Activated naive CD4-positive, alpha-beta T cell (primary cell): ENCODE measurements around the gene C22orf31.
A peak's percentile ranks its signal among the peaks of the same experiment; 100 is the strongest.
"Not testable (repeated sequence)": the region's sequence is repeated elsewhere in the genome, so short reads cannot be mapped to it uniquely, and the experiment has no call there.

Experiments
- DNase-seq, 4 experiments: peaks; one replicate each; lab custom pipeline; 2025; lab: John Stamatoyannopoulos, UW

The C22orf31 gene

DNA sequence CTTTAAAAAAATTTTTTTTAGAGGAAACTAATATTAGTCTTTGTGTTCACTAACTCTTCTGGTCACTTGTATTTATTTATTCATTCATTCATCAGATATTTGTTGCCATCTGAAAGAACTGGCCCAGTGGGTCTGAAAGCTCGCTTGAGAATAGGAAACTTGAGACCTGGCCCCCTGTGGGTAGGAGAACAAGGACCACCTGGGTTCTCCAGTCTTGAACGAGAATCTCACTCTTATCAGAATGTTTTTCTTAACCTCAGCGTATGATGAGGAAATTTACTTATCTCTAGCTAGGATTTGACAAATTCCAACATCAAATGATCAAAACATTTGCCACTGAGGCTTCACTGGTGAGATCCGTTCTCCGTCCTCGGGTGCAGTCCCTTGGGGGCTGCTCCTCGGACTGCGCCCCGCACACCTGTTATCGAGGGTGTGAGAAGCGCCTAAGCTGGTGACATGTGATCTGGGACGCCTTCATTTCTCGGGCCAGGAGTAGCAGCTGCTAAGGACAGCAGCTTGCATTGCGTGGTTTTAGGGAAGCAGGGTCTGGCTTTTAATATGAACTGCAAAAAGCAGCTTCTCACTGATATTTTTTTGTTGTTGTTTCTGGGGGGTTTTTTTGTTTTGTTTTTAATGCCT lies 6.3 kb downstream of the C22orf31 start:
- no peak for DNase-seq

DNA sequence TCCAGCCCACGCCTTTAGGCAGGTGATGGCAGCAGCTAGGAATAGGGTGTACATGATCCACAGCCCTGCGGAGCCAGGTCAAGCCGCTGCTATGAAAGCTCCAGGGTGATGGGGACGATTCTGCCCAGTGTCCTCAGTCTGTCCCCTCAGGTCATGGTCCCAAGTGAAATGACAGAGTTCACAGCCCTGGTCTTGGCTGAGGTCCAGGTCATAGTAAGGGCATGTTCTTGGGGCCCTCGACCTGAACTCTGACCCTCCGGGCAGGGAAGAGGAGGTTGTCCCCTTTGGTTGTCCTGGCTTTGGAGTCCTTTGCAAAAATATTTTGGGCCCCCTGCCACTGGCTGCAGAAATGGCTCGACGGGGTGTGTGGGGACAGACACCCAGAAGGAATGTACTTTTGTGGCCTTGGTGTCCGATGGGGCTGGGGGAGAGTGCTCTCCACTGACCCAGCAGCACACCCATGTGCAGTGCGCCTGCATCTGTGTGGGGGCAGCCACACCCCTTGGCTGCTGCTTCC lies 7.3 kb downstream of the C22orf31 start:
- no peak for DNase-seq

DNA sequence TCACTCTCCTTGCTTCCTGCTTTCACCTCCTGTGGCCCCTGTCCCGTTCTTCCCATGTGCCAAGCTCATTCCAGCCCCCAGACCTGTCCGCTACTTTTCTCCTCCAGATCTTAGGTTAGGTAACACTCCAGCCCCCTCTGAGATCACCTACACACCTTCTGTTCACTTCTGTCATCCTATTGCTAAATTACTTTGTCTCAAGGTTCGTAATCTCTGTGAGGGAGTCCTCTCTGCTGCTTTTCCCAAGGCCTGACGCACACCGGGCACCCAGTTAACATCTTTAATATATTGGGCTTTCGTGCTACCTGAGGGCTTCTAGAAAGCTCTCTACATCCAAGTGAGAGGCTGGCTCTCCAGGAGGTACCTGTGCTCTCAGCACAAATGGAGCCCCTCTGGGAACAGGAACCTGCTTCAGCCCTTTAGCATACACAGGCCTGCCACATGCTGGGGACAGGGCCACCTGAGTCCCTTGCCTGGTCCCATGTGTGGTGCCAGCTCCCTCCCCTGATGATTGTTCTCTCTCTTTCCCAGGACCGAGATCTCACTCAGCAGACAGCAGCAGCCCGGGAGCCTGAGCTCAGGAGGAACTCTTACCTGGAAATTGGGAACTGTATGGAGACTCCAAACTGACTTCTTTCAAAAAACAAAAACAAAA lies 8.5 kb downstream of the C22orf31 start:
- DNase-seq = no peak

DNA sequence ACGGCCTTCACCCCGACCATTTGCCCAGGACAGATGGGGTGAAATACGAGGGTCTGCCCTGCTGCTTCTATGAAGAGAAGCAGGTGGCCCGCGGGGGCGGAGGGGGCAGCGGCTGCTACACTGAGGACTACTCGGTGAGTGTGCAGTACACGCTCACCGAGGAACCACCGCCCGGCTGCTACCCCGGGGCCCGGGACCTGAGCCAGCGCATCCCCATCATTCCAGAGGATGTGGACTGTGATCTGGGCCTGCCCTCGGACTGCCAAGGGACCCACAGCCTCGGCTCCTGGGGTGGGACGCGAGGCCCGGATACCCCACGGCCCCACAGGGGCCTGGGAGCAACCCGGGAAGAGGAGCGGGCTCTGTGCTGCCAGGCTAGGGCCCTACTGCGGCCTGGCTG lies 11.2 kb downstream of the C22orf31 start:
- no peak for DNase-seq

DNA sequence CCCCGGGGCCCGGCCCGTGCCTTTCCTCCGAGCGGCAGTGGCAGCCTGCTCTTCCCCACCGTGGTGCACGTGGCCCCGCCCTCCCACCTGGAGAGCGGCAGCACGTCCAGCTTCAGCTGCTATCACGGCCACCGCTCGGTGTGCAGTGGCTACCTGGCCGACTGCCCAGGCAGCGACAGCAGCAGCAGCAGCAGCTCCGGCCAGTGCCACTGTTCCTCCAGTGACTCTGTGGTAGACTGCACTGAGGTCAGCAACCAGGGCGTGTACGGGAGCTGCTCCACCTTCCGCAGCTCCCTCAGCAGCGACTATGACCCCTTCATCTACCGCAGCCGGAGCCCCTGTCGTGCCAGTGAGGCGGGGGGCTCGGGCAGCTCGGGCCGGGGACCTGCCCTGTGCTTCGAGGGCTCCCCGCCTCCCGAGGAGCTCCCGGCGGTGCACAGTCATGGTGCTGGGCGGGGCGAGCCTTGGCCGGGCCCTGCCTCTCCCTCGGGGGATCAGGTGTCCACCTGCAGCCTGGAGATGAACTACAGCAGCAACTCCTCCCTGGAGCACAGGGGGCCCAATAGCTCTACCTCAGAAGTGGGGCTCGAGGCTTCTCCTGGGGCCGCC lies 11.9 kb downstream of the C22orf31 start:
- DNase-seq = no peak

DNA sequence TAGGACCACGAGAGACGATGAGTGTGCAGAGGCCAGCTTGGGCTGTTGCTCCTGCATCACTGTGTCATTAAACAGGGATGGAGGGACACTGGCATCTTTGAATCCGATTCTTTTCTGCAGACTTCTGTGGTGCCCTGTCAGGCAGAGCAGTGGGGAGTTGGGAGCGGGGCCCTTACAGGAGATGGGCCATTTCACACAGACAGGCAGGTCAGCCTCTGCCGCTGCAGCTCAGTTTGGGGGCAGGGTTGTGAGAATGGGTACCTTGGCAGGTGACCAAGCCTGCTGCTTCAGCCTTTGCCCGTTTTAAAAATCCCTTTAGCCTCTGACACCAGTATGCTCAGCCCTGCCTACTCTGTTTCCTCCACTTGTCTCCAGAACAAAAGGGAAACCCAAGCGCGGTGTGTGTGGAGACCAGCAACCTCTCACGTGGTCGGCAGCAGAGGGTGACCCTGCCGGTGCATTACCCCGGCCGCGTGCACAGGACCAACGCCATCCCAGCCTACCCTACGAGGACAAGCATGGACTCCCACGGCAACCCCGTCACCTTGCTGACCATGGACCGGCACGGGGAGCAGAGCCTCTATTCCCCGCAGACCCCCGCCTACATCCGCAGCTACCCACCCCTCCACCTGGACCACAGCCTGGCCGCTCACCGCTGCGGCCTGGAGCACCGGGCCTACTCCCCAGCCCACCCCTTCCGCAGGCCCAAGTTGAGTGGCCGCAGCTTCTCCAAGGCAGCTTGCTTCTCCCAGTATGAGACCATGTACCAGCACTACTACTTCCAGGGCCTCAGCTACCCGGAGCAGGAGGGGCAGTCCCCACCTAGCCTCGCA lies 12.6 kb downstream of the C22orf31 start:
- DNase-seq = no peak

DNA sequence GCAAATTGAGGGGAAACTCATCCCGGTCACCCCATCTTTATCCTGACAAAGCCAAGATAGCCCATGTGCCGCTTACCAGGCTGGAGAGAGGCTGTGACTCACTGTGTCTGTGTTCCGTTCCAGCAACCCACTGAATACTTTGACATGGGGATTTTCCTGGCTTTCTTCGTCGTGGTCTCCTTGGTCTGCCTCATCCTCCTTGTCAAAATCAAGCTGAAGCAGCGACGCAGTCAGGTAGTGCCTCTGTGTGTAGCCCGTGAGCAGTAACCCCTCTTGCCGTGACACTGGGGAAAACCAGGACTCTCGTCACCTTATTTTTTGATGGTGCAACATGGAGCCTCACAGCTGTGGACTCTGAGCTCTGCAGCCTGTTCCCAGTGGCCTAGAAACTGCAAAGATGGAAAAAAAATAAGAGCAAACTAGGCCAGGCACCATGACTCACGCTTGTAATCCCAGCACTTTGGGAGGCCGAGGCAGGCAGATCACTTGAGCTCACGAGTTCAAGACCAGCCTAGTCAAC lies 16.9 kb downstream of the C22orf31 start:
- no peak for DNase-seq

DNA sequence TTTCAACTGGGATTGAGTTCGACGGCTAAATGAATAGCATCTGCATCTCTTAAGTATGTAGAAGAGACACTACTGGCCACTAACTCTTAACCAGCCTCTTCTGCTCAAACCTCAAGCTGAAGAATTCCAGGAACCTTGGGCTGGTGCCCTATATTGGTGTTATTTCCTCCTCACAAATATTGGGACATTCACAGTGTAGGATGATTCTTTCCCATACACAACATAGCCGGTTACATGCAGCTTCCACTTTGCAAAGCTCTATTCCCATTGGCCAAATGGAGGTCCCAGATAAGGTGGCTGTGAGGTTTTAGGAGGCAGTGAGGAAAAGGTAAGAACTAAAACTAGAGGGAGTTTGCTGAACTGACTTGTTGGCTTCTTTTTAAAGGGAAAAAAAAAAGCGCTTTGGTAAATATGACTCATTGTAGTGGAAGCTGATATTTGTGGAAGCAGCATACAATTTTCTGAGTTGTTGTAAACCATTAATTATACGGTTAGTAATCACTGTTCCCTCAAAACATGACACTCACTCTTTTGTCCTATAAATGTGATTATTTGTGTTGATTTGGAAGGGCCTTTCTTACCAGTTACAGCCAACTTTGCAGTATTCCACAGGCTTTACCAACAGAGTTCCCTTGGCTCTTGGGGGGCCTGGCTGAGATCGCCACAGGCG lies 17.6 kb downstream of the C22orf31 start:
- no peak for DNase-seq

DNA sequence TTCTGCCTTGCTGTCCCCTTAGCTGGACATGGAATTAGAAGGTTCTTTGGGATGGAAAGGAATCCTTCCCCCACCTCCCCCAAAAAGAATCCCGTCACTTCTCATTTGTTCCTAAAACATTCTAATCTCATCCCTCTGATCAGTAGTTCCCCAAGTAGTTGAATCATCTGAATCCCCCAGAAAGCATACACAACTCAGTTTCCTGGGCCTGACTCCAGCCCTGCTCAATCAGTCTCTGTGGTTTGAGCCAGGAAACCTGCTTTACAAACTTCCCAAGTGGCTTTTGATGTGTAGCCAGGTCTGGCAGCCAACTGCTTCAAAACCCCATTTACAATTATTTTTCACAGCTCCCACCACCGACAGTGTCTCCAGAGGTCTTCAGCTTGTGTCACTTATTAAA lies 20.2 kb downstream of the C22orf31 start:
- no peak for DNase-seq

DNA sequence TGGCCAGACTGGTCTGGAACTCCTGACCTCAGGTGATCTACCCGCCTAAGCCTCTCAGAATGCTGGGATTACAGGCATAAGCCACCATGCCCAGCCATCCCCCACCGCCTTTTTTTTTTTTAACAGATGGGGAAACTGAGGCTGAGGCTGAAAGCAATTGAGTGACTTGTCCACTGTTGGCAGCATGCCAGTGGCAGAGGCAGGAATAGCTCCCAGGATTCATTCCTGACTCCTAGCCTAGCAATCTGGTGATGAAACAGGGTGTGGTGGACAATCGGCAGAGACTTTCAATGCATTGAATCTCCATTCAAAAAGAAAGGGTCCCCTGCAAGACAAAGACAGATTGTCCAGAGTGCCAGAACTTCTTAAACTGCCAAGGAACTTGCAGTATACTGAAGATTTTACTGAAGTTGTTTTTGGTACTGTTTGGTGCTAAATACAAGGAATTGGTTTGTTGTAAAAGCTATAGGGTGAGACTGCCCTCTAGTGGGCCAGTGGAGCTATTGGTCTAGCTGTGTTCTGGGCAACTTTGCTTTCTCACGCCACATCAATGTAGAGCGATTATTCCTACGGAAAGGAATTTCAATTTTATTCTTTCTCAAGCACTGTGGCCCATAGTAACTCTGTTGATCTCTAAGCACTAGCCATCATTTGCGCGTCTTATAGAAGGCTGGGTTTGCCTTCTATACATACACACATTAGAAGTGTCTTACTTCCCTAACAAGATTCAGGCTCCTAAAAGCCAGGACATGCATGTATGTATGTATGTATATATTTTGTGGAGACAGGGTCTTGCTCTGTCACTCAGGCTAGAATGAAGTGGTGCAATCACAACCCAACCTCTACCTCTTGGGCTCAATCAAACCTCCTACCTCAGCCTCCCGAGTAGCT lies 21.0 kb downstream of the C22orf31 start:
- peak in 3 of 4 experiments; percentile 6 to 33 (median 19) for DNase-seq

DNA sequence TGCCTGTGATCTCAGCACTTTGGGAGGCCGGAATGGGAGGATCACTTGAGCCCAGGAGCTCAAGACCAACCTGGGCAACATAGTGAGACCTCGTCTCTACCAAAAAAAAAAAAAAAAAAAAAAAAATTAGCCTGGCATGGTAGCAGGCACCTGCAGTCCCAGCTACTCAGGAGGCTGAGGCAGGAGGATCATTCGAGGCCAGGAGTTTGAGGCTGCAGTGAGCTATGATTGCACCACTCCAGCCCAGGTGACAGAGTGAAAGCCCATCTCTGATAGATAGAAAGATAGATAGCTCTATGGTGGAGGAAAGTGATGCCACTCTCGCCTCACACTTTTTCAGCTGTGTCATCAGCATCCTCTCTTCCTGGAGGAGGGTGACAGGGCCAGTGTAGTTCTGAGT lies 21.9 kb downstream of the C22orf31 start:
- not testable (repeated sequence) for DNase-seq

DNA sequence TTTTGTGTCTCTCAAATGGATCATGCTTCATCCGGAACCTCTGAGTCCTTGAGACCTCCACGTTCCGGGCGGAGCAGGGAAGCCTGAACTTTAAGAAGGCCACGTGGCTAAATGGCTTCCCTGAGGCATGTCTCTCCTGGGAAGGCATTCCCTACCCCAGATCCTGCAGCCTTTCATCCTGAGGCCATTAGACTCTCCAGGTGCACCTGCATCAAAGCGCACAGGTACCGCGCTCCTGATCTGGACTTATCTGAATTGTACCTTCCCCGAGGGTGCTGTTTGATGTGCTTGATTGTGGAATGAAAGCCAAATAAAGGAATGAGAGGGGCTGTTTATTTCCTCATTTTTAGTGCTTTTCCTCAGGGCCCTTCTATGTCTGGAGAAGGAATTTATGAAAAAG lies 22.5 kb downstream of the C22orf31 start:
- no peak for DNase-seq

DNA sequence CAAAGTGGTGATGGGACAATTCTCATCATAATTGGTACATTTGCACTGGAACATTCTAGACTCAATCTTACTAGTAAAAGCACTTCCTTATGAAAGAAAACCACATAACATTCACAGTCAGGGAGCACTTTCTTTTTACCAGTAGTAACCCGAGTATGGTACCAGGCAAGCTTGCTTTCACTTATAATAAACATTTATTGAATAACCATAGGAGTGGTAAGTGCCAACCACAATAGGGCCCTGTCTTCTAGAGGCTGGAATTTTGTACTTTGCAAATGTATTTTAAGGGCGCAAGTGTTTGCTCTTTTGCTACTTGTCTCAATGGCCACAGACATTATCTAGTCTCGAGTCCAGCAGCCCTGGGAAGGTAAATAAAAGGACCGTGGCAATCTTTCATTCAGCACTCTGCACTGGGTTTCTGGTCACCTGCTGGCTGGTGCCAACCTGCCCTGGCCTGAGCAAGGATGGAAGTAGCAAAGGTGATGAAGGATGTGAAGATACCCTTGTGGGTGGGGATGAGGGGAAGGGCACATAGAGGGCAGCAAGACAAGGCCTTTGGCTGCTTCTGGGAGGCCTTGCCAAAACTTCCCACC lies 24.2 kb downstream of the C22orf31 start:
- no peak for DNase-seq

DNA sequence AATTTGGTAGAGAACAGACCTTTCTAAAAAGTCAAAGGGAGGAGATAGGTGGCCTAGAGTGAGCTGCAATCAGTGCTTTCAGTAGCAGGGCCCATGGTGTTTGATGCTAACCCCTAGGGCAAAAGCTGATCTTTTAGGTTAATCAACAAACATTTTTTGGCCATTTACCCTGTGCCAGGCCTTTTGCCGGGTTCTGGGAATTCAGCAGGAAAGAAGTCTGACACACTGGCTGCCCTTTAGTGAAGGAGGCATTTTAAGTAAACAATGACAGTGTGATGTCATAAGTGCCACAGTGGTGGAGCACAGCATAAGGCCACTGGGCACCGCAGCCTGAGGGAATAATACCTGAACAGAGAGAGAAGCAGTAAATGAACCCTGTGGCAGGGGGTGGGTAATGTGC lies 29.0 kb downstream of the C22orf31 start:
- no peak for DNase-seq

DNA sequence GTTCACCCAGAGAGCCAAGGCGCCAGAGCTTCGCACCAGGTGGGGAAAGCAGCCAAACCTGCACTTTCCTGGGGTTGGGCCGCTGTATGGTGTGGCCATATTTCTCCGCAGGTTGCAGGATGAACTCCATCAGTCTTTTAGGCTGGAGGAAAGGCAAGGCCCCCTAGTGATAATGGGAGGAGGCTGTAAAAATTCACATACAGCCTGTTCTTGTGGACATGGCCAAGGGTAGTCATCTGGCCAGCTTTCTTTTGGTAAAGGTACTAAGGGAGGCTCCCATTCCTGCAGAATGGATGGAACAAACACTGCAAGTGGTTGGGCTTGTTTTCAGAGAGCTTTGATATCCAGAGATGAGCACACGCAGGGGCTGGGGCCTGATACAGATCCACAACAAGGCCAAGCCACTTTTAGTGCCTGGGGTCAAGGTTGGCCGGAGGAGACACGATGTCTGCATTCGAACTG lies 29.6 kb downstream of the C22orf31 start:
- no peak for DNase-seq

DNA sequence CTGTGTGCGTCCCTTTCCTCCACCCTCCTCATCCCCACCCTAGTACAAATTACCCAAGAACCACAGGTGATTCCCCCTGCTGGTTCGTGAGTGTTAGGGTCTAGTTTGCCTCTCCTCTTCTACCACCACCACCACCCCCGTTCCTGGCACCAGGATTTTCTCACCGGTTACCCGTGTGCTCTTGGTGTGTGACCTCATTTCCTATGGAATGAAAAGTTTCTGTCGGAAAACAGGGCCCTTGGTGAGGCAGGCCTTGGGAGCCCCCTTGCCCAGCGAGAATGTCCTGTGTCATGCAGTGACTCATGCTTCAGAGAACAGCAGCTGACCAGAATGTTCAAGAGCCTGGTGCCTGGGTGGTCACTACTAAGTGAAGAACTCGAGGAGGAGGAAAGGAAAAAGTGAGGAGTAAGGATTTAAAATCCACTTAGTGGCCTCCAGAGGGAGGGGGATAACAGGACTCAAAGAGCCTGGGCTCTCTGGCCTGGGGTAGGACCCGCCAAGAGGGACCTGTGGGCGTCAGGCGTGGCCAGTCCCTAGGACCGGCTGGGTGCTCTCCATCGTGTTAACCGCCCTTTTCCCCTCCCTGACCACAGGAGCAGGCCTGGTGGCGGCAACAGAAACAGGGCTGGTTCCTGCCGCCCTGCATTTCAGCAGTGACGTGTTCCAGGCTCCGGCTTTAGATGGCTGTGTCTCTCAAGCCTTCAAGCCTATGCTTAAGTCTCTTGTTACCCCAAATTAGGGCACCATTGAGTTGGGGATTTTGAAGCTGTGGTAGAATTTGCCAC lies 30.2 kb downstream of the C22orf31 start:
- no peak for DNase-seq

DNA sequence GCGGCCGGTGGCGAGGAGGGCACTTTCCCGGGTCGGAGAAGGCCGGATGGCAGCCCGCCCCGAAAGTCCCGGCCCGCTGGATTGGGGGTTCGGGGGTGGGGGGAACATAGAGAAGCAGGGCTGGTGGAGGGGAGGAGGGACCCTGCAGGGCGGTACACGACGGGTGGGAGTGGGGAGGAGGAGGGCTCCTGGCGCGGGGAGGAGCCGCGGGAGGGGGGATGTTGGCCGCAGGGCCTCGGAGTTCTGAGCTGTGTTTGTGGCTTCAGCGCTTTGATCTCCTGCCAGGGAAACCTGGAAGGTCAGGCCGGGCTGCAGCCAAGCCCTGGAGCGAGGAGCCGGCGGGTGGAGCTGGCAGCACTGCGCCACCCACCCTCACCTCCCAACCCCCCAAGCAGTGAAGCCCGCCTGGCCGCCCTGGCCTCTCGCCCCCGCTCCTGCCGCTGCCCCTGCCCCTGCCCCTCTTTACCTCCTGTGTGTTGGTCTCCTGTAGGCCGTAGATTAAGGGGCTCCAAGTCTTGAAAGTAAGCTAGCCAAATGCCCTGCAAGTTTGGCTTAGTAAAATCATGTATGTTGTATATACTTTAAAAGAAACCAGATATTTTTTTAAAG lies 30.9 kb downstream of the C22orf31 start:
- DNase-seq = no peak

DNA sequence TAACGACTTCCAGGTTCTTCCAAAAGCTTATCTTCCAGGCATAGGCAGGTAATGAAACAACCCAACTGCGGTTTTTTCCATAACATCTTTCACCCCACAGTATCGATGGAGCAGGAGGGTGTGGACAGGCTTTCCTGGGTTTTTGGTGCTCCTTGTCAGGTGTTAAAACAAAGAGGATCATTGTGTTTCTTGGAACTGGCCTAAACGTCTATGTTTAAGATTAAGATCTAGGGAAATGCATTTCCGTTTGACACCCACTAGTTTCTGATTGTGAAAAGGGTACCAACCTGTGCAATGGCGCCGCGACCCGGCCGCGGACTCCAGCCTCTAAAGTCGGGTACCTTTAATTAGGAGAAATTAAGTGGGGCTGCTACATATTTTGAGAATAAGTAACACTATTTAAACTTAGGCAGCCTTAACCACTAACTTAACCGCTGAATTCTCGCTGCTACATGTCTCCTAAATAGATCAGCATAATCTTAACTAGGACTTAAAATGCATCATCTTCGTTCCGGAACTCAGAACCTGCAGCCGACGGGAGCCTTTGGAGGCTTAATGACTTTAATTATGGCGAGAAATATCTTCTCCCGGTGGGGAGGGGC lies 31.5 kb downstream of the C22orf31 start:
- DNase-seq = no peak
